Loucy (cell line): ENCODE data around the gene FGF14.

ENCODE experiments used
- H2AFZ ChIP-seq: fragments of 200-600 bp; sonication (generic); 2 replicates; pipeline ENCODE4 v1.6.0; 2016; ENCODE audit warnings: antibody characterized with exemption, mild to moderate bottlenecking, low read length, moderate library complexity
- H3F3A ChIP-seq: fragments of 200-600 bp; 2 replicates; pipeline ENCODE4 v1.6.0; 2016; ENCODE audit warnings: antibody characterized with exemption, low read depth, mild to moderate bottlenecking
- H3K27me3 ChIP-seq: fragments of 200-600 bp; sonication (generic); 2 replicates; pipeline ENCODE4 v1.6.1; 2014; ENCODE audit warnings: low read length, mild to moderate bottlenecking; ENCODE audit not compliant: insufficient read depth, poor library complexity, severe bottlenecking
- H3K36me3 ChIP-seq: fragments of 200-600 bp; sonication (generic); 2 replicates; pipeline ENCODE4 v1.6.1; 2016; ENCODE audit warnings: low read length; ENCODE audit not compliant: insufficient read depth
- H3K4me1 ChIP-seq: fragments of 200-600 bp; sonication (generic); 2 replicates; pipeline ENCODE4 v1.5.1; 2014; ENCODE audit warnings: low read length, mild to moderate bottlenecking; ENCODE audit not compliant: insufficient read depth, poor library complexity, severe bottlenecking
- H3K4me2 ChIP-seq: fragments of 200-600 bp; sonication (generic); 2 replicates; pipeline ENCODE4 v1.6.0; 2014; ENCODE audit warnings: antibody characterized with exemption, low read length, low read depth, mild to moderate bottlenecking; ENCODE audit not compliant: poor library complexity, severe bottlenecking
- H3K4me3 ChIP-seq: fragments of 200-600 bp; sonication (generic); 2 replicates; pipeline ENCODE4 v1.5.1; 2014; ENCODE audit warnings: low read length, mild to moderate bottlenecking, mixed read lengths; ENCODE audit not compliant: poor library complexity, severe bottlenecking
- H3K79me2 ChIP-seq: fragments of 200-600 bp; sonication (generic); 2 replicates; pipeline ENCODE4 v1.6.1; 2014; ENCODE audit warnings: low read length; ENCODE audit not compliant: insufficient read depth
- H3K9ac ChIP-seq: fragments of 200-600 bp; sonication (generic); 2 replicates; pipeline ENCODE4 v1.6.0; 2014; ENCODE audit warnings: mild to moderate bottlenecking, low read depth, low read length, moderate library complexity; ENCODE audit not compliant: poor library complexity, severe bottlenecking
- H3K9me2 ChIP-seq: fragments of 200-600 bp; sonication (generic); replicated peaks from 2 replicates; pipeline ENCODE4 v1.6.1; 2016; ENCODE audit warnings: low read depth, low read length, mixed read lengths
- H3K9me3 ChIP-seq: fragments of 200-600 bp; sonication (generic); 2 replicates; pipeline ENCODE4 v1.6.1; 2014; ENCODE audit warnings: mild to moderate bottlenecking, antibody characterized with exemption, low read length, low read depth; ENCODE audit not compliant: insufficient read depth
- H4K20me1 ChIP-seq: fragments of 200-600 bp; sonication (generic); 2 replicates; pipeline ENCODE4 v1.6.0; 2014; ENCODE audit warnings: antibody characterized with exemption, low read length, mild to moderate bottlenecking; ENCODE audit not compliant: insufficient read depth, poor library complexity, severe bottlenecking
- EZH2phosphoT487 ChIP-seq: fragments of 200-600 bp; IDR thresholded peaks from 2 replicates; pipeline ENCODE4 v1.6.1; 2018; ENCODE audit warnings: antibody characterized with exemption, mild to moderate bottlenecking, moderate library complexity, borderline replicate concordance
- TF ChIP-seq, protein P1 (sequence below): fragments of 200-600 bp; sonication (generic); conservative IDR thresholded peaks from 2 replicates; pipeline ENCODE4 v1.5.1; 2014; ENCODE audit warnings: mild to moderate bottlenecking, antibody characterized with exemption, low read length

Gene FGF14

DNA sequence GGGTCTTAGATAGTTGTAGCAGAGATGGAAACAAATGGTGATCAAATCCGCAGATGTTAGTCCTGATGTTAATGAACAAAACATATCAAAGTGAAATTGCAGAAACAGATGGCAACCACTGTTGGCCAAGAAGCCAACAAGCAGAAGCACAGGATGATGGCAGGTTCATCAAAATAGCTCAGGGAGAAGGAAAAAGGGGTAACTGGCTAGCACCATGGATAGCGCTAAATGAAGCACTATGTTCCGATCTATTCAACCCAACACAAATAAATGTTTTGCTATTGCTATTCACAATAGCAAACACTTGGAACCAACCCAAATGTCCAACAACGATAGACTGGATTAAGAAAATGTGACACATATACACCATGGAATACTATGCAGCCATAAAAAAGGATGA lies 413.7 kb downstream of the FGF14 start:
- Histone ChIP-seq H3K4me1 (no peaks in the 10 kb centered on the region), H3K9me2 (no peaks in the 10 kb centered on the region), H3F3A (no peaks in the 10 kb centered on the region), H2AFZ (no peak overlapping the region), H3K9ac (no peak overlapping the region), H4K20me1 (no peaks in the 10 kb centered on the region), H3K4me2 (no peak overlapping the region), H3K9me3 (no peaks in the 10 kb centered on the region), H3K36me3 (no peaks in the 10 kb centered on the region), H3K27me3 (no peaks in the 10 kb centered on the region), H3K79me2 (no peaks in the 10 kb centered on the region), H3K4me3 (no peak overlapping the region)
- TF ChIP-seq EZH2phosphoT487, result no peak
- TF ChIP-seq, protein P1, sequence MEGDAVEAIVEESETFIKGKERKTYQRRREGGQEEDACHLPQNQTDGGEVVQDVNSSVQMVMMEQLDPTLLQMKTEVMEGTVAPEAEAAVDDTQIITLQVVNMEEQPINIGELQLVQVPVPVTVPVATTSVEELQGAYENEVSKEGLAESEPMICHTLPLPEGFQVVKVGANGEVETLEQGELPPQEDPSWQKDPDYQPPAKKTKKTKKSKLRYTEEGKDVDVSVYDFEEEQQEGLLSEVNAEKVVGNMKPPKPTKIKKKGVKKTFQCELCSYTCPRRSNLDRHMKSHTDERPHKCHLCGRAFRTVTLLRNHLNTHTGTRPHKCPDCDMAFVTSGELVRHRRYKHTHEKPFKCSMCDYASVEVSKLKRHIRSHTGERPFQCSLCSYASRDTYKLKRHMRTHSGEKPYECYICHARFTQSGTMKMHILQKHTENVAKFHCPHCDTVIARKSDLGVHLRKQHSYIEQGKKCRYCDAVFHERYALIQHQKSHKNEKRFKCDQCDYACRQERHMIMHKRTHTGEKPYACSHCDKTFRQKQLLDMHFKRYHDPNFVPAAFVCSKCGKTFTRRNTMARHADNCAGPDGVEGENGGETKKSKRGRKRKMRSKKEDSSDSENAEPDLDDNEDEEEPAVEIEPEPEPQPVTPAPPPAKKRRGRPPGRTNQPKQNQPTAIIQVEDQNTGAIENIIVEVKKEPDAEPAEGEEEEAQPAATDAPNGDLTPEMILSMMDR, result no peak

DNA sequence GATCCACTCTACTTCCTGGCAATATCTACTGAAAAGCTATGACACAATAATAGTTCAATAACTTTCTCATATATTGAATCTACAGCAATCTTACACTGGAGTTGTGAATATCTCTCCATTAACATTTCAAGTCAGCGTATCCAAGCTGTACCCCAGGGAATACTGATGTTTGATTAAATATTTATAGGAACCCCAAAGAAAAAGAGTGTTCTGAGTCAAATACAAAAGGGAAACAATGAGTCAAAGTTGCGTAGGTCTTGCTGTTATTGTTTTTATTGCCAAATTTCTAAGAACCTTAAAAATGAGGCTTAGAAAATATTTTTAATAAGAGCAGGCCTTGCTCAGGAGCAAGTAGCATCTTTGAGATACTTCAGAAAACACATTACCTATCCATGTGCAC lies 415.5 kb downstream of the FGF14 start:
- no peaks in the 10 kb centered on the region for H4K20me1 ChIP-seq
- H3K4me1 ChIP-seq, result no peaks in the 10 kb centered on the region
- no peaks in the 10 kb centered on the region for H3K27me3 ChIP-seq
- no peaks in the 10 kb centered on the region for H3F3A ChIP-seq
- H3K4me2 ChIP-seq, result no peak overlapping the region
- no peaks in the 10 kb centered on the region for H3K79me2 ChIP-seq
- H3K4me3 ChIP-seq, result no peak overlapping the region
- TF ChIP-seq, protein P1, result no peak
- TF ChIP-seq EZH2phosphoT487, result no peak
- no peak overlapping the region for H3K9ac ChIP-seq
- H3K9me2 ChIP-seq, result no peaks in the 10 kb centered on the region
- no peak overlapping the region for H2AFZ ChIP-seq
- no peaks in the 10 kb centered on the region for H3K9me3 ChIP-seq
- H3K36me3 ChIP-seq, result no peaks in the 10 kb centered on the region

DNA sequence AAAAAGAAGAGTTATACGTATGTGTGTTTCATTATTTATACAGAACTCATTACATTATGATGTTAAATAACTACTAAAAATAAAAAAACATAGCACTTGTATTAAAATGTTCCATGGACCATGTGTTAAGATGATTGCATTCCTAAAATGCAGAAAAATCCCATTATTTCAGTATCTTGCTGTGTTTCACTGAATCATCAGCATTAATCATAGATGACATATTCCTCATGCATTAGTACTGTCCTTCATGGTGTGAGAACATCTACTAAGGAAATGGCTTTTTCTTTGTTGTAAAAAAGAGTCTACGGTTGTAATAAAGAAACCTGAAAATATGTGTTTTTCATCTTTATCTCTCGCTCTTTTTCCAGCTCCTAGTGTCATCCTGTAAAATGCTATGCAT lies 416.5 kb downstream of the FGF14 start:
- no peak overlapping the region for H3K9ac ChIP-seq
- H3K27me3 ChIP-seq, result no peaks in the 10 kb centered on the region
- H3K79me2 ChIP-seq, result no peaks in the 10 kb centered on the region
- no peaks in the 10 kb centered on the region for H3K9me2 ChIP-seq
- H3K36me3 ChIP-seq, result no peaks in the 10 kb centered on the region
- H2AFZ ChIP-seq, result no peak overlapping the region
- H4K20me1 ChIP-seq, result no peaks in the 10 kb centered on the region
- H3K4me1 ChIP-seq, result no peaks in the 10 kb centered on the region
- no peaks in the 10 kb centered on the region for H3F3A ChIP-seq
- no peak for TF ChIP-seq EZH2phosphoT487
- TF ChIP-seq, protein P1, result no peak
- H3K4me3 ChIP-seq, result no peak overlapping the region
- H3K9me3 ChIP-seq, result no peaks in the 10 kb centered on the region
- H3K4me2 ChIP-seq, result no peak overlapping the region
